ENCODE data around the gene FGF6. TPM values are rescaled to one million over a fixed set of nuclear protein-coding genes. Genes with fewer than 3 reads are reported as not detected.
A peak's percentile ranks its signal among the peaks of the same experiment; 100 is the strongest.

The FGF6 gene
- total RNA-seq, 4 donors from 2014 or later, result not detected

DNA sequence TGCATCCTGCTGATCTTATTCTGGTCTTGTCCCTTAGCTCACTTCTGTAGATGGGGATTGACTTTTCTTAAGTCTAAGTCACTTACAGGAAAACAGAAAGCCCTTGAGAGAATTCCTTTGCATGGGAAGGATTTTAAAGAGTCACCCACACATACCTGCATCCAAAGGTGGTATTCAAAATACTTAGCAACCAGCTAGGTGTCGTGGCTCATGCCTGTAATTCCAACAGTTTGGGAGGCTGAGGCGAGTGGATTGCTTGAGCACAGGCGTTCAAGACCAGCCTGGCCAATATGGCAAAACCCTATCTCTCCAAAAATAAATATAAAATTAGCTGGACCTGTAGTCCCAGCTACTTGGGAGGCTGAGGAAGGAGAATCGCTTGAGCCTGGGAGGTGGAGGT, 14.2 kb downstream of the FGF6 start:
- Histone ChIP-seq H3K4me3 (no peak overlapping the region), H3K27me3 (no peaks in the 10 kb centered on the region), H3K9me3 (no peaks in the 10 kb centered on the region), H3K27ac (no peak overlapping the region), H3K4me1 (no peaks in the 10 kb centered on the region), H3K36me3 (no peaks in the 10 kb centered on the region)
- no peak for DNase-seq
- TF ChIP-seq, protein P1, sequence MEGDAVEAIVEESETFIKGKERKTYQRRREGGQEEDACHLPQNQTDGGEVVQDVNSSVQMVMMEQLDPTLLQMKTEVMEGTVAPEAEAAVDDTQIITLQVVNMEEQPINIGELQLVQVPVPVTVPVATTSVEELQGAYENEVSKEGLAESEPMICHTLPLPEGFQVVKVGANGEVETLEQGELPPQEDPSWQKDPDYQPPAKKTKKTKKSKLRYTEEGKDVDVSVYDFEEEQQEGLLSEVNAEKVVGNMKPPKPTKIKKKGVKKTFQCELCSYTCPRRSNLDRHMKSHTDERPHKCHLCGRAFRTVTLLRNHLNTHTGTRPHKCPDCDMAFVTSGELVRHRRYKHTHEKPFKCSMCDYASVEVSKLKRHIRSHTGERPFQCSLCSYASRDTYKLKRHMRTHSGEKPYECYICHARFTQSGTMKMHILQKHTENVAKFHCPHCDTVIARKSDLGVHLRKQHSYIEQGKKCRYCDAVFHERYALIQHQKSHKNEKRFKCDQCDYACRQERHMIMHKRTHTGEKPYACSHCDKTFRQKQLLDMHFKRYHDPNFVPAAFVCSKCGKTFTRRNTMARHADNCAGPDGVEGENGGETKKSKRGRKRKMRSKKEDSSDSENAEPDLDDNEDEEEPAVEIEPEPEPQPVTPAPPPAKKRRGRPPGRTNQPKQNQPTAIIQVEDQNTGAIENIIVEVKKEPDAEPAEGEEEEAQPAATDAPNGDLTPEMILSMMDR (IDR thresholded peaks at IDR 0.05), result no peak
- no peak for TF ChIP-seq POLR2A (IDR thresholded peaks at IDR 0.05)
- intact Hi-C loops (cut with DNase I; ENCODE audit: low total_unique reads), result no loop called here

DNA sequence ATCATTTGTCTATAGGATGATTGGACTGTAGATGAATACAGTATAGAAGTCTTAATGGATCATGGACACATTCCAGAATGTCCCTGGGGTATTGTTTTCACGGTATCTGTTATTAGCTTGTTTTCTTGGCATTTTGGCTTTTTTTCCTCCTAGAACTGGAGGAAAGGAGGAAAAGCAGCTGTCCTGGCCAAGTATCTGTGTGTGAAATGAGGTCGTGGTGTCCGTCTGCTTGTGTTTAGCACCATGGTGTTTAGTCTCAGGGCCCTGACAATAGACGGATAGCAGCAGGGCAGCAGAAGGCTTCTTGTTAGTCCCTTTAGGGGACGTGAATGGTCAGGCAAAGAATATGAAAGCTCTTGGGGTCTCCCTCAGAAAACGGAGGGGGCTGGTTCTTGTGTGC, 21.2 kb downstream of the FGF6 start:
- no peak for DNase-seq
- Histone ChIP-seq H3K27me3 (no peaks in the 10 kb centered on the region), H3K4me1 (no peaks in the 10 kb centered on the region), H3K27ac (no peak overlapping the region), H3K4me3 (no peak overlapping the region), H3K36me3 (no peaks in the 10 kb centered on the region), H3K9me3 (no peaks in the 10 kb centered on the region)
- no peak for TF ChIP-seq POLR2A (IDR thresholded peaks at IDR 0.05)
- TF ChIP-seq, protein P1 (IDR thresholded peaks at IDR 0.05), result no peak
- intact Hi-C loops (cut with DNase I; ENCODE audit: low total_unique reads), result no loop called here

DNA sequence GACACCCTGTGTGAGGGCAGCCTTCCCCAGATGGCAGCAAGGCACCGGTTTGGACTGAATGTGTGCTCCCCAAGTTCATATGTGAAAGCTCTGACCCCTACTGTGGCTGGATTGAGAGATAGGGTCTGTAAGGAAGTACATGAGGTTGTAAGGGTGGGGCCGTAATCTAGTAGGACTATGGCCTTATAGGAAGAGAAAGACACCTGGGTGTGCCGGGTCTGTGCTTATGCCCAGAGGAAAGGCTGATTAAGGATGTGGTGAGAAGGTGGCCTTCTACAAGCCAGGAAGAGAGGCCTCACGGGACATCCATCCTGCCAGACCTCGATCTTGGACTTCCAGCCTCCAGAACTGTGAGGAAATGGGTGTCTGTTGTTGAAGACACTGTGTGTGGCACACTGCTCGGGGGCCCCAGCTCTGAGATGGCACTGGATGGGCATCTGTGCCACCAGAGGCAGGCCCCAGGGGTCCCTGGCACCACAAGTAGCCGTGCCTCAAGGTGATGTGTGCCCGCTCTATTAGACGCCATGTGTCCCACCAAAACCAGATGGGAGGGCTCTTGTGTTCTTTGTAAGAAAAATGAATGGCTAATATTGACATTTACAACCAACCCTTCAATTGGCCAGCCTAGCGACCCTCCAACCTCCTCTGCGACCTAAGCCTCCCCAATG, 22.0 kb downstream of the FGF6 start:
- H3K27me3 ChIP-seq, result no peaks in the 10 kb centered on the region
- intact Hi-C loops (cut with DNase I; ENCODE audit: low total_unique reads), result no loop called here
- H3K4me3 ChIP-seq, result no peak overlapping the region
- no peaks in the 10 kb centered on the region for H3K4me1 ChIP-seq
- H3K27ac ChIP-seq, result no peak overlapping the region
- H3K9me3 ChIP-seq, result no peaks in the 10 kb centered on the region
- TF ChIP-seq POLR2A (IDR thresholded peaks at IDR 0.05), result no peak
- TF ChIP-seq, protein P1 (IDR thresholded peaks at IDR 0.05), result no peak
- H3K36me3 ChIP-seq, result no peaks in the 10 kb centered on the region
- no peak for DNase-seq

DNA sequence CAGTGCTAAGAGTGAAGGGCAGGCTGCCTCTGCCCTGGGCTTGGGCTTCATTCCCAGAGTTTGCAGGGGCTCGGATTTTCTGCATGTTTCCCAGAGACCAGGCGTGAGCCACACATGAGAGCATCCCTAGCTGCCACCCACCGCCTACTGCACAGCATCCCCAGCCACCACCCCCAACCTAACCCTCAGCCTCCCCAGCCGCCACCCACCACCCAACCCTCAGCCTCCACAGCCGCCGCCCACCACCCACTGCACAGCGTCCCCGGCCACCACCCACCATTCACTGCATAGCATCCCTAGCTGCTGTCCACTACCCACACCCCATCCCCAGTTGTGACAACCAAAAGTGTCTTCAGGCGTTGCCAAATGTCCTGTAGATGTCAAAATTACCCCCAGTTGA, 22.6 kb downstream of the FGF6 start:
- intact Hi-C loops (cut with DNase I; ENCODE audit: low total_unique reads), result no loop called here
- no peak for TF ChIP-seq POLR2A (IDR thresholded peaks at IDR 0.05)
- TF ChIP-seq, protein P1 (IDR thresholded peaks at IDR 0.05), result no peak
- no peaks in the 10 kb centered on the region for H3K9me3 ChIP-seq
- no peaks in the 10 kb centered on the region for H3K36me3 ChIP-seq
- DNase-seq, result no peak
- no peaks in the 10 kb centered on the region for H3K27me3 ChIP-seq
- no peaks in the 10 kb centered on the region for H3K4me1 ChIP-seq
- no peak overlapping the region for H3K27ac ChIP-seq
- no peak overlapping the region for H3K4me3 ChIP-seq

DNA sequence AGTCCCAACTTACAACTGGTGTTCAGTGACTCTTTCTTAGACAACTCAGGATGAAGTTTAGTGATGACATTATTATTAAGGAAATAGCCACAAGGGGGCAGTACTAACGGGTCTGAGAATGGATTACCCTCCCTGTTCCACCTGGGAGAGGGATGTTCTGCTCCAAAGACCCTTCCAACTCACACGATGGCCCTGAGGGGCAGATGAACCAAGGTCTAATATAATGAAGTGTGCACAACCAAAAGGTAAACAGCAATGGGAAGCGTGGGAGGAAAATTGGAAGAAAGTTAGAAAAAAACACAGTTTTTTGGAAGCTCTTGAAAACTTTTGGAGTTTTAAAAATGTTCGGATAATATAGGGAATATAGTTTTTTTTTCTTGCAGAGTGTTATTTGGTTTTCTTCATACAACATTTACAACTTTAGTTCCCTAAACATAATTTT, 24.0 kb downstream of the FGF6 start:
- no peak for DNase-seq
- intact Hi-C loops (cut with DNase I; ENCODE audit: low total_unique reads), result no loop called here
- H3K36me3 ChIP-seq, result no peaks in the 10 kb centered on the region
- TF ChIP-seq, protein P1 (IDR thresholded peaks at IDR 0.05), result peak in 3 of 4 experiments; percentile 6 to 10 (median 9)
- no peak for TF ChIP-seq POLR2A (IDR thresholded peaks at IDR 0.05)
- H3K9me3 ChIP-seq, result no peaks in the 10 kb centered on the region
- no peak overlapping the region for H3K27ac ChIP-seq
- H3K4me3 ChIP-seq, result no peak overlapping the region
- H3K27me3 ChIP-seq, result no peaks in the 10 kb centered on the region
- no peaks in the 10 kb centered on the region for H3K4me1 ChIP-seq

Measured in uterus (tissue), 4 donors.